ENCODE measurements around the gene ADD1.
"Not testable (repeated sequence)": the region's sequence is repeated elsewhere in the genome, so short reads cannot be mapped to it uniquely, and the experiment has no call there.

Gene ADD1

GRCh38 chr4:2950221-2950989 is 106.8 kb downstream of the ADD1 start:
- no peak for DNase-seq

- DNase-seq: no peak
Measured at GRCh38 chr4:2953496-2953895, 109.9 kb downstream of the ADD1 start.

GRCh38 chr4:2954358-2955185 is 110.9 kb downstream of the ADD1 start:
- peak; percentile 31 for DNase-seq

- DNase-seq: not testable (repeated sequence)
Measured at GRCh38 chr4:2955186-2956044, 111.8 kb downstream of the ADD1 start.

GRCh38 chr4:2958446-2958845 is 114.8 kb downstream of the ADD1 start:
- DNase-seq: no peak

GRCh38 chr4:2960450-2960849 is 116.8 kb downstream of the ADD1 start:
- not testable (repeated sequence) for DNase-seq

GRCh38 chr4:2961421-2961810 is 117.8 kb downstream of the ADD1 start:
- no peak for DNase-seq

- DNase-seq: no peak
Measured at GRCh38 chr4:2961811-2962441, 118.3 kb downstream of the ADD1 start.

GRCh38 chr4:2962614-2963174 is 119.0 kb downstream of the ADD1 start:
- peak; percentile 27 for DNase-seq

GRCh38 chr4:2963175-2963965 is 119.7 kb downstream of the ADD1 start, which contains the start of the genes GRK4 and NOP14:
TSS of gene GRK4 (plus strand) at chr4:2963571. CDS start at chr4:2964071, 500 bp downstream.
TSS of gene NOP14 (minus strand) at chr4:2963406. CDS start at chr4:2963319, 87 bp downstream.
- peak; percentile 99 for DNase-seq

- peak; percentile 53 for DNase-seq
Measured at GRCh38 chr4:2963966-2964471, 120.4 kb downstream of the ADD1 start.

- no peak for DNase-seq
Measured at GRCh38 chr4:2964706-2965258, 121.1 kb downstream of the ADD1 start.

- DNase-seq: no peak
Measured at GRCh38 chr4:2965262-2965661, 121.6 kb downstream of the ADD1 start.

- DNase-seq: no peak
Measured at GRCh38 chr4:2968381-2968780, 124.7 kb downstream of the ADD1 start.

GRCh38 chr4:2971275-2971674 is 127.6 kb downstream of the ADD1 start:
- no peak for DNase-seq

- DNase-seq: peak; percentile 74
Measured at GRCh38 chr4:2977211-2978088, 133.8 kb downstream of the ADD1 start.
